PFSK-1 (cell line): Measurements from ENCODE around the gene NCOA5.

Experiments
- FOXP2 ChIP-seq: optimal IDR thresholded peaks from 2 replicates; pipeline ENCODE3; 2011; ENCODE audit warnings: borderline replicate concordance, control low read depth, inconsistent platforms; ENCODE audit not compliant: insufficient read depth; ENCODE audit errors: extremely low read length, extremely low read depth
- POLR2AphosphoS5 ChIP-seq: IDR thresholded peaks from 2 replicates; pipeline ENCODE4 v1.6.1; 2012; ENCODE audit warnings: low read depth, mild to moderate bottlenecking, control low read depth, low read length, moderate library complexity
- TAF1 ChIP-seq: IDR thresholded peaks from 2 replicates; pipeline ENCODE4 v1.6.1; 2012; ENCODE audit warnings: low read length, control low read depth, borderline replicate concordance; ENCODE audit not compliant: insufficient read depth
- TF ChIP-seq, protein P1 (sequence below), 2 experiments: IDR thresholded peaks; 2 replicates each; pipeline versions ENCODE4 v1.6.1 to v1.8.0; 2011 to 2012; ENCODE audit warnings: low read depth in 2 of 2, low read length in 2 of 2, control low read depth in 1 of 2, inconsistent platforms in 1 of 2, mild to moderate bottlenecking in 1 of 2, moderate library complexity in 1 of 2; ENCODE audit not compliant: insufficient read depth in 1 of 2

DNA sequence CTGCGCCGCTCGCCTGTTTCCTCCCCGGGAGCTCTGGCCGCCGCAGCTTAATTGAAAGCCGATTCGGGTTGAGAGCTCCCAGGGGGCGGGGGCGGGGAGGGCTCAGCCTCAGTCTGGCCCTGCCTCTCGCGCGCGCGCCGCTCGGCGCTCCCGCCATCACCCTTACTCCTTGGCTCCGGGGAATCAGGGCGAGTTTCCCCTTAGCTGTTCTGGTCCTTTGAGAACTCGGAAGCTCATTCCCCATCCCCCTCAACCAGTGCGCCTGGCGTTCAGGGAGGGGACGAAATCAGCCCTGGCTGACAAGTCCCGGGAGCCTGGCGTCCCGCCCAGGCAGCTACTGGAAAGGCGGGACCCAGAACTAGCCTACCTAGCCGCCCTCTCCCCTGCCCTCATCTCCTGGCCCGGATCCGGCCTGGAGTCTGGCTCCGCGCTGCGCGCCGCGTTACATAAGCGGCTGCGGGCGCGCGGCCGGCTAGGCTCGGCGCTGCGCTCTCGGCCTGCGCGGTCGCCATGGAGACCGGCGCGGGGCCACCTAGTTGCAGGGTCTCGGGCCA is 58.0 kb downstream of the NCOA5 start:
- TF ChIP-seq FOXP2 = no peak
- no peak for TF ChIP-seq POLR2AphosphoS5
- no peak for TF ChIP-seq TAF1
- TF ChIP-seq, protein P1, sequence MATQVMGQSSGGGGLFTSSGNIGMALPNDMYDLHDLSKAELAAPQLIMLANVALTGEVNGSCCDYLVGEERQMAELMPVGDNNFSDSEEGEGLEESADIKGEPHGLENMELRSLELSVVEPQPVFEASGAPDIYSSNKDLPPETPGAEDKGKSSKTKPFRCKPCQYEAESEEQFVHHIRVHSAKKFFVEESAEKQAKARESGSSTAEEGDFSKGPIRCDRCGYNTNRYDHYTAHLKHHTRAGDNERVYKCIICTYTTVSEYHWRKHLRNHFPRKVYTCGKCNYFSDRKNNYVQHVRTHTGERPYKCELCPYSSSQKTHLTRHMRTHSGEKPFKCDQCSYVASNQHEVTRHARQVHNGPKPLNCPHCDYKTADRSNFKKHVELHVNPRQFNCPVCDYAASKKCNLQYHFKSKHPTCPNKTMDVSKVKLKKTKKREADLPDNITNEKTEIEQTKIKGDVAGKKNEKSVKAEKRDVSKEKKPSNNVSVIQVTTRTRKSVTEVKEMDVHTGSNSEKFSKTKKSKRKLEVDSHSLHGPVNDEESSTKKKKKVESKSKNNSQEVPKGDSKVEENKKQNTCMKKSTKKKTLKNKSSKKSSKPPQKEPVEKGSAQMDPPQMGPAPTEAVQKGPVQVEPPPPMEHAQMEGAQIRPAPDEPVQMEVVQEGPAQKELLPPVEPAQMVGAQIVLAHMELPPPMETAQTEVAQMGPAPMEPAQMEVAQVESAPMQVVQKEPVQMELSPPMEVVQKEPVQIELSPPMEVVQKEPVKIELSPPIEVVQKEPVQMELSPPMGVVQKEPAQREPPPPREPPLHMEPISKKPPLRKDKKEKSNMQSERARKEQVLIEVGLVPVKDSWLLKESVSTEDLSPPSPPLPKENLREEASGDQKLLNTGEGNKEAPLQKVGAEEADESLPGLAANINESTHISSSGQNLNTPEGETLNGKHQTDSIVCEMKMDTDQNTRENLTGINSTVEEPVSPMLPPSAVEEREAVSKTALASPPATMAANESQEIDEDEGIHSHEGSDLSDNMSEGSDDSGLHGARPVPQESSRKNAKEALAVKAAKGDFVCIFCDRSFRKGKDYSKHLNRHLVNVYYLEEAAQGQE (IDR thresholded peaks at IDR 0.05; ENCODE audit: insufficient read depth in 1 of 2, low read depth in 2 of 2, low read length in 2 of 2) = no peak
